Liver (tissue), 3 donors: ENCODE results near the gene MS4A15.

Experiments used
- GABPA ChIP-seq, 2 donors: IDR thresholded peaks in 1 of 2; conservative IDR thresholded peaks in 1 of 2; 2 replicates each; pipeline ENCODE4 v1.6.1; 2016; ENCODE audit warnings: antibody characterized with exemption in 2 of 2, mild to moderate bottlenecking in 1 of 2, moderate library complexity in 1 of 2
- TF ChIP-seq, protein P1 (sequence below): fragments of 150-350 bp; IDR thresholded peaks from 2 replicates; pipeline ENCODE4 v1.5.1; 2017; ENCODE audit warnings: improper control_type of control experiment, low read depth, low read length; ENCODE audit not compliant: missing input control
- TF ChIP-seq, protein P2 (sequence below): IDR thresholded peaks from 2 replicates; pipeline ENCODE4 v1.6.1; 2016; ENCODE audit warnings: antibody characterized with exemption
- donor health status: healthy.
- donor health status: healthy.

DNA sequence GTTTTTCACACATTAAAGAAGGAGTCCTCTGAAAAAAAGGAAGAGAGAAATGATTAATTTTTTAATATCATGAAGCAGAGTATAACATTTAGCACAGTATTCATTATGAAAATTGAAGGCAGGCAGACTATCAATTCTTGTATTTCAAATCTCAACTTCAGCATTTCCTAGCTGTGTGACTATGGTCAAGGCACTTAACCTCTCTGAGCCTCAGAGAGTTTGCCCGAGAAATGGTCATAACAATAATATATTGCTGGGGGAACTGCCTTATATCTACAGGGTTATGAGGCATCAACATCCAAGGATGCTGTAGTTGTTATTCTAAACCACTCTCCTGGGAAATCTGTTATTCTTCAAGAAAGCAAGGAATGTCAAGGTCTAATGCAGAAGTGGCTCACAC is 31.1 kb upstream of the MS4A15 start:
- no peak for TF ChIP-seq GABPA (IDR thresholded peaks at IDR 0.05 in 1 of 2, conservative IDR thresholded peaks at IDR 0.05 in 1 of 2)
- TF ChIP-seq, protein P1, sequence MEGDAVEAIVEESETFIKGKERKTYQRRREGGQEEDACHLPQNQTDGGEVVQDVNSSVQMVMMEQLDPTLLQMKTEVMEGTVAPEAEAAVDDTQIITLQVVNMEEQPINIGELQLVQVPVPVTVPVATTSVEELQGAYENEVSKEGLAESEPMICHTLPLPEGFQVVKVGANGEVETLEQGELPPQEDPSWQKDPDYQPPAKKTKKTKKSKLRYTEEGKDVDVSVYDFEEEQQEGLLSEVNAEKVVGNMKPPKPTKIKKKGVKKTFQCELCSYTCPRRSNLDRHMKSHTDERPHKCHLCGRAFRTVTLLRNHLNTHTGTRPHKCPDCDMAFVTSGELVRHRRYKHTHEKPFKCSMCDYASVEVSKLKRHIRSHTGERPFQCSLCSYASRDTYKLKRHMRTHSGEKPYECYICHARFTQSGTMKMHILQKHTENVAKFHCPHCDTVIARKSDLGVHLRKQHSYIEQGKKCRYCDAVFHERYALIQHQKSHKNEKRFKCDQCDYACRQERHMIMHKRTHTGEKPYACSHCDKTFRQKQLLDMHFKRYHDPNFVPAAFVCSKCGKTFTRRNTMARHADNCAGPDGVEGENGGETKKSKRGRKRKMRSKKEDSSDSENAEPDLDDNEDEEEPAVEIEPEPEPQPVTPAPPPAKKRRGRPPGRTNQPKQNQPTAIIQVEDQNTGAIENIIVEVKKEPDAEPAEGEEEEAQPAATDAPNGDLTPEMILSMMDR = no peak
- TF ChIP-seq, protein P2, sequence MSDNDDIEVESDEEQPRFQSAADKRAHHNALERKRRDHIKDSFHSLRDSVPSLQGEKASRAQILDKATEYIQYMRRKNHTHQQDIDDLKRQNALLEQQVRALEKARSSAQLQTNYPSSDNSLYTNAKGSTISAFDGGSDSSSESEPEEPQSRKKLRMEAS = no peak
